GM13977 (cell line): ENCODE results near the gene FAM13A.
"Not testable (repeated sequence)": the region's sequence is repeated elsewhere in the genome, so short reads cannot be mapped to it uniquely, and the experiment has no call there.

Experiments used
- DNase-seq: peaks from one replicate; pipeline ENCODE4 v3.0.0; 2012; ENCODE audit warnings: low spot score
- in situ Hi-C: fragments of 300-500 bp; cut with MboI; formaldehyde crosslinking; loops from one replicate; pipeline ENCODE4 v1.12.0; 2022; ENCODE audit warnings: low sequenced_read_pairs, low pct_unique_long_range_greater_than_20kb, mixed read lengths, inconsistent platforms; ENCODE audit not compliant: unreplicated experiment
- TF ChIP-seq, protein P1 (sequence below): IDR thresholded peaks from 2 replicates; pipeline ENCODE4 v1.5.1; 2012; ENCODE audit warnings: mild to moderate bottlenecking, control low read depth; ENCODE audit not compliant: insufficient read depth; ENCODE audit errors: extremely low read depth, missing control alignments

The FAM13A gene

DNA sequence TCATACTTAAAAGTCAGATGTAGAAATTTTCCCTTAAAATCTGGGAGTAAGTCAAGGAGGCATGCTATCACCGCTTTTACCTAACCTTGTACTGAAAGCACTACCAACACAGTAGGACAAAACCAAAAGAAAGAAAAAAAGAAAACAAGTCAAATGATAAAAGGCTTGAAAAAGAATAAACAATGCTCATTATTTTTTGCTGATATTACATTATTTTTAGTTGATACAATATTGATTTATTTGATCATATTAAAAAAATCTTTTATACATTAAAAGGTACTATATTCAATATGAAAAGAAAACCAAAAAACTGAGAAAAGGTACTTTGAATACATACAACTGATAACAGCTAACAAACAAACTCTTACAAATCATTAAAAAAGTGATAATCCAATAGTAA, 164.3 kb downstream of the FAM13A start:
- TF ChIP-seq, protein P1, sequence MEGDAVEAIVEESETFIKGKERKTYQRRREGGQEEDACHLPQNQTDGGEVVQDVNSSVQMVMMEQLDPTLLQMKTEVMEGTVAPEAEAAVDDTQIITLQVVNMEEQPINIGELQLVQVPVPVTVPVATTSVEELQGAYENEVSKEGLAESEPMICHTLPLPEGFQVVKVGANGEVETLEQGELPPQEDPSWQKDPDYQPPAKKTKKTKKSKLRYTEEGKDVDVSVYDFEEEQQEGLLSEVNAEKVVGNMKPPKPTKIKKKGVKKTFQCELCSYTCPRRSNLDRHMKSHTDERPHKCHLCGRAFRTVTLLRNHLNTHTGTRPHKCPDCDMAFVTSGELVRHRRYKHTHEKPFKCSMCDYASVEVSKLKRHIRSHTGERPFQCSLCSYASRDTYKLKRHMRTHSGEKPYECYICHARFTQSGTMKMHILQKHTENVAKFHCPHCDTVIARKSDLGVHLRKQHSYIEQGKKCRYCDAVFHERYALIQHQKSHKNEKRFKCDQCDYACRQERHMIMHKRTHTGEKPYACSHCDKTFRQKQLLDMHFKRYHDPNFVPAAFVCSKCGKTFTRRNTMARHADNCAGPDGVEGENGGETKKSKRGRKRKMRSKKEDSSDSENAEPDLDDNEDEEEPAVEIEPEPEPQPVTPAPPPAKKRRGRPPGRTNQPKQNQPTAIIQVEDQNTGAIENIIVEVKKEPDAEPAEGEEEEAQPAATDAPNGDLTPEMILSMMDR: no peak
- in situ Hi-C loops: no loop called here
- no peak for DNase-seq

DNA sequence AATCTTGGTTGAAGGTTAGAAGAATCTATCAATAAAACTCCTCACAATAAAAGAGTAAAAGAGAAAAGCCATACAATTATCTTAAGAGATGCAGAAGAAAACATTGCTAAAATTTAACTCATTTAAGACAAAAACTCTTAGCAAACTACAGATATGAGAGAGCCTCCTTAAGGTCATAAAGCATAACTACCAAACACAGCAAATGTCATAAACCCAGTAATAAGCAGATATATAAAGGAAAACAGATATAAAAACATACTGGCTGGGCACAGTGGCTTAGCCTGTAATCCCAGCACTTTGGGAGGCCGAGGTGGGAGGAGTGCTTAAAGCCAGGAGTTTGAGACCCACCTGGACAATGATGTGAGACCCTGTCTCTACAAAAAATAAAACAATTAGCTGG, 165.3 kb downstream of the FAM13A start:
- in situ Hi-C loops: no loop called here
- TF ChIP-seq, protein P1: no peak
- DNase-seq: no peak

DNA sequence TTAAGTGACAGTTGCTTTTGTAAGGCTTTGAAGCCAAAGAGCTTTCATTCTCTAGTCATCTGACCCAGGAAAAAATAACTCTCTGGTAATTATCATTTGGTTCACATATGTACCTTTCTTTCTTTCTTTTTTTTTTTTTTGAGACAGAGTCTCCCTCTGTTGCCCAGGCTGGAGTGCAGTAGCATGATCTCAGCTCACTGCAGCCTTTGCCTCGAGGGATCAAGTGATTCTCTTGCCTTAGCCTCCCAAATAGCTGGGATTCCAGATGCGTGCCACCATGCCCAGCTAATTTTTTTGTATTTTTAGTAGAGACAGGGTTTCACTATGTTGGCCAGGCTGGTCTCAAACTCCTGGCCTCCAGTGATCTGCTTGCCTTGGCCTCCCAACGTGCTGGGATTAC, 169.6 kb downstream of the FAM13A start:
- not testable (repeated sequence) for DNase-seq

DNA sequence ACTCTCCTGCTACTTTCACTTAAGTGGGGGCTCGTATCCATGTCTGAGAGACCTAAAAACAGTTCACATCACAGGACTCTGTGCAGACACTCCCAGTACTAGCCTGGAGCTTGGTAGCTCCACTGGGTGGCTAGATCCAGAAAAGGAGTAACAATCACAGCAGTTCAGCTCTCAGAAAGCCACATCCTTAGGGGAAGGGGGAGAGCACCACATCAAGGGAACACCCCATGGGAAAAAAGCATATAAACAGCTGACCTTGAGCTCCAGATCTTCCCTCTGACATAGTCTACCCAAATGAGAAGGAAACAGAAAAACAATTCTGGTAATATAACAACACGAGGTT, 175.8 kb downstream of the FAM13A start:
- in situ Hi-C loops: no loop called here
- DNase-seq: no peak
- TF ChIP-seq, protein P1: no peak

More for the DNA sequence above, 169.6 kb downstream of the FAM13A start:
- in situ Hi-C loops: not testable (repeated sequence)

DNA sequence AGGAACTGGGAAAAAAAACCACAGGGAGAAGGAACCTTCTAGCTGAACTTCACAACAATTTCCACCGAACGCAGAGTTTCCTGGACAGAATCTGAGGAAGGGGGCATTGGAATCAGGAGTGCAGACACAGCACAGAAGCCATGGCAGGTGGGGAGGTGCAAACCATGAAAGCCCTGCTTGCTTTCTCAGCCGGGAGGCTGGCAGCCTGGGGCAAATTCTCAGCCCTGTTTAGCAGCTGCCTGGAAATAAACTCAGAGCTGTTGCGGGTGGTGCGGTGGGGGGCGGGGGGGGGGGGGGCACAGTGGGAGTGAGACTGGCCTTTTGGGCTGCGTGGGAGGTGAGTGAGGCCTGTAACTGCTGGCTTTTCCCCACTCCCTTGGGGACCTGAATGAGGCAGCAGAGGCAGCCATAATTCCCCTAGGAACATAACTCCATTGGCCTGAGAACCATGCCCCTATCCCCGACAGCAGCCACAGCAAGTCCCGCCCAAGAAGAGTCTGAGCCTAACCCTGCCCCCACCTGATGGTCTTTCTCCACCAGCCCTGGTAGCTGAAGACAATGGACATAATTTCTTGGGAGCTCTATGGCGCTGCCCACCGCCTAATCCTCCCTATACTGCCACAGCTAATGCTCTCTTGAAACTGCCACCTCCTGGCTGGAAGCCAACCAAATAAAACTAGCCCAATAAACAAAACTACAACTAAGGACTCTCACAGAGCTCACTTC, 176.3 kb downstream of the FAM13A start:
- TF ChIP-seq, protein P1: no peak
- DNase-seq: no peak
- in situ Hi-C loops: no loop called here

DNA sequence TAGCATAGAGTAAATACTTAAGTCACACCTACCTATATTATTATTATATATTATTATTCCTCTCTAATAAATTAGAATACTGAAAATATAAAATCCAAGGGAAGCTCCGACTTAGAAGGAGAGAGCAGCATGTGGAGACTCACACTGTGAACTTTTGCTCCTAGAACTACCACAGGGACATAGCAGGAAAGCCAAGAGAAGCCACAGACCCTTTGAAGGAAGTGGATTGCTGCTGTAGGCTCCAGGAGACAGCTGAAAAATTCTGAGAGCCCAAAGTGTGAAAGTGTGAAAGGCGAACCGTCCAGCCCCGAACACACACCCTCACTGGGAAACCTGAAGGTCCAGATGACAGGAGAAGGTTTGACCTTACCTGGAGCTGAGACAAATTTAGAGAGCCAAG, 177.0 kb downstream of the FAM13A start:
- TF ChIP-seq, protein P1: no peak
- no peak for DNase-seq
- in situ Hi-C loops: no loop called here

DNA sequence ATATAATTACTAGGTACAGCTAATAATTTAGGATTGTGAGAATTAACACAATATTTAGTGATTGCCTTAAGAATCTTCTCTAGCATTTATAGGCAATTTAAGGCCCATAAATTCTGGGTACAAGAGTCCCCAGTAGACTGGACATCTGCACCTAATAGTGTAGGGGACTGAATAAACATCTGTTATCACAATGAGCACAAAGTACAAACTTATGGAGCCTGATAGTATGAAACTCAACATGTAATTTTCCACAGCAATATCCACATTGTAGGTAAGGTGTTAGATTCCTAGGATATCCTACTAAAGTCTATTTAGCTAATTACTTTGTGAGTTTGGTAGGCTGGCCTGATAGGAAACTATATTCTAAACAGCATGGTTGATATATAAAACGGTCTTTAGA, 178.3 kb downstream of the FAM13A start:
- TF ChIP-seq, protein P1: no peak
- DNase-seq: no peak
- in situ Hi-C loops: no loop called here
